ENCODE results near the gene METTL13. TPM values are rescaled to one million over a fixed set of nuclear protein-coding genes. Genes with fewer than 3 reads are reported as not detected.

Gene METTL13
- total RNA-seq, 1 experiment from 2014 or later = 115 TPM

GRCh38 chr1:171793636-171794035 is 12.2 kb downstream of the METTL13 start:
- DNase-seq (no peak), ATAC-seq (peak; percentile 11)
- no peaks in the 10 kb centered on the region for H3K9me2 ChIP-seq (replicated peaks; ENCODE audit: low read length)
- POLR2A ChIA-PET (ENCODE audit: unreplicated experiment) = interaction anchor here (0.6 kb wide), 1 partner anchor 228 kb away, joined by 5 read pairs; no protein-coding TSS in a partner anchor
- peaks cover 91% of the 10 kb centered on the region for H3K36me3 ChIP-seq (ENCODE audit: low read depth, low read length)
- intact Hi-C loops (cut with micrococcal nuclease) = no loop called here
- BruUV-seq (replicated peaks) = no TSS peak
- CTCF ChIA-PET = no interaction called here
- TF ChIP-seq EZH2 (IDR thresholded peaks at IDR 0.05; ENCODE audit: low read length, unreplicated experiment) = no peak
- no peak for TF ChIP-seq EZH2phosphoT487 (IDR thresholded peaks at IDR 0.05; ENCODE audit: borderline replicate concordance, low read length)
- TF ChIP-seq CTCF (conservative IDR thresholded peaks at IDR 0.05; ENCODE audit: low read depth, low read length) = no peak
- 0 out of 2 replicates have a peak, but pooled peaks cover 5% of the 10 kb centered on the region for H4K20me1 ChIP-seq (ENCODE audit: low read length)
- no peaks in the 10 kb centered on the region for H3K27me3 ChIP-seq (ENCODE audit: low read length)
- H3K27ac ChIP-seq (ENCODE audit: low read length) = peak overlapping the region; percentile 58
- peaks cover 18% of the 10 kb centered on the region for H3K4me1 ChIP-seq (ENCODE audit: insufficient read depth, low read length)
- H3K9ac ChIP-seq (ENCODE audit: low read length) = no peak overlapping the region
- H3K9me3 ChIP-seq (ENCODE audit: low read length) = no peaks in the 10 kb centered on the region
- H3F3A ChIP-seq (ENCODE audit: low read length, unreplicated experiment) = peaks cover 9% of the 10 kb centered on the region
- H3K4me3 ChIP-seq (ENCODE audit: low read length) = no peak overlapping the region
- peaks cover 32% of the 10 kb centered on the region for H3K79me2 ChIP-seq (ENCODE audit: low read length)
- H3K4me2 ChIP-seq (ENCODE audit: low read length) = peak overlapping the region; percentile 35; the same call in 1 of the 2 replicates
- H2AFZ ChIP-seq (ENCODE audit: low read length) = no peak overlapping the region

GRCh38 chr1:171794085-171794484 is 12.6 kb downstream of the METTL13 start:
- Histone ChIP-seq H2AFZ (ENCODE audit: low read length) (no peak overlapping the region), H3K4me3 (ENCODE audit: low read length) (no peak overlapping the region), H3K4me2 (ENCODE audit: low read length) (peak overlapping the region; percentile 35), H3K36me3 (ENCODE audit: low read depth, low read length) (peaks cover 87% of the 10 kb centered on the region), H3K9me2 (replicated peaks; ENCODE audit: low read length) (no peaks in the 10 kb centered on the region), H3K9ac (ENCODE audit: low read length) (no peak overlapping the region), H3K27ac (ENCODE audit: low read length) (peak overlapping the region; percentile 58), H3K79me2 (ENCODE audit: low read length) (peaks cover 27% of the 10 kb centered on the region), H3K9me3 (ENCODE audit: low read length) (no peaks in the 10 kb centered on the region), H4K20me1 (ENCODE audit: low read length) (0 out of 2 replicates have a peak, but pooled peaks cover 5% of the 10 kb centered on the region), H3K27me3 (ENCODE audit: low read length) (no peaks in the 10 kb centered on the region), H3K4me1 (ENCODE audit: insufficient read depth, low read length) (peaks cover 18% of the 10 kb centered on the region), H3F3A (ENCODE audit: low read length, unreplicated experiment) (peaks cover 9% of the 10 kb centered on the region)
- ChIA-PET POLR2A (ENCODE audit: unreplicated experiment) (no interaction called here), CTCF (no interaction called here)
- intact Hi-C loops (cut with micrococcal nuclease) = no loop called here
- ATAC-seq = peak; percentile 99
- no peak for TF ChIP-seq EZH2 (IDR thresholded peaks at IDR 0.05; ENCODE audit: low read length, unreplicated experiment)
- no peak for TF ChIP-seq CTCF (conservative IDR thresholded peaks at IDR 0.05; ENCODE audit: low read depth, low read length)
- TF ChIP-seq EZH2phosphoT487 (IDR thresholded peaks at IDR 0.05; ENCODE audit: borderline replicate concordance, low read length) = no peak
- DNase-seq = peak; percentile 95
- BruUV-seq (replicated peaks) = no TSS peak

- Histone ChIP-seq H3K79me2 (ENCODE audit: low read length) (peaks cover 8% of the 10 kb centered on the region), H3K27me3 (ENCODE audit: low read length) (no peaks in the 10 kb centered on the region), H2AFZ (ENCODE audit: low read length) (no peak overlapping the region), H3K9me3 (ENCODE audit: low read length) (no peaks in the 10 kb centered on the region), H3K9me2 (replicated peaks; ENCODE audit: low read length) (no peaks in the 10 kb centered on the region), H3K4me2 (ENCODE audit: low read length) (no peak overlapping the region), H3F3A (ENCODE audit: low read length, unreplicated experiment) (peaks cover 9% of the 10 kb centered on the region), H3K36me3 (ENCODE audit: low read depth, low read length) (peaks cover 62% of the 10 kb centered on the region), H3K4me3 (ENCODE audit: low read length) (no peak overlapping the region), H4K20me1 (ENCODE audit: low read length) (no peaks in the 10 kb centered on the region), H3K4me1 (ENCODE audit: insufficient read depth, low read length) (peaks cover 18% of the 10 kb centered on the region), H3K27ac (ENCODE audit: low read length) (no peak overlapping the region), H3K9ac (ENCODE audit: low read length) (no peak overlapping the region)
- CTCF ChIA-PET = no interaction called here
- BruUV-seq (replicated peaks) = no TSS peak
- POLR2A ChIA-PET (ENCODE audit: unreplicated experiment) = no interaction called here
- ATAC-seq = no peak
- intact Hi-C loops (cut with micrococcal nuclease) = no loop called here
- no peak for TF ChIP-seq CTCF (conservative IDR thresholded peaks at IDR 0.05; ENCODE audit: low read depth, low read length)
- no peak for DNase-seq
Observed at GRCh38 chr1:171796592-171796991, 15.1 kb downstream of the METTL13 start.
